Lung microvascular endothelial cell (primary cell): ENCODE results near the gene ABHD11. TPM values are rescaled to one million over a fixed set of nuclear protein-coding genes. Genes with fewer than 3 reads are reported as not detected.
"Not testable (repeated sequence)": the region's sequence is repeated elsewhere in the genome, so short reads cannot be mapped to it uniquely, and the experiment has no call there.

ENCODE experiments used
- DNase-seq, 2 donors: peaks; one replicate each; pipeline versions ENCODE4 v3.0.0 to v3.0.0-alpha.2; 2010; ENCODE audit warnings: low read depth in 2 of 2
- total RNA-seq: library from RNA; depleted of rRNA; stranded (reverse); fragments of >200 nt; gene quantifications from 2 replicates; pipeline ENCODE4 v1.2.1, GENCODE V29; 2014

ABHD11 gene
- total RNA-seq, 1 donor from 2014 or later: 5.2 TPM

GRCh38 chr7:73746378-73746777, 7.8 kb upstream of the ABHD11 start:
- DNase-seq: no peak

DNA sequence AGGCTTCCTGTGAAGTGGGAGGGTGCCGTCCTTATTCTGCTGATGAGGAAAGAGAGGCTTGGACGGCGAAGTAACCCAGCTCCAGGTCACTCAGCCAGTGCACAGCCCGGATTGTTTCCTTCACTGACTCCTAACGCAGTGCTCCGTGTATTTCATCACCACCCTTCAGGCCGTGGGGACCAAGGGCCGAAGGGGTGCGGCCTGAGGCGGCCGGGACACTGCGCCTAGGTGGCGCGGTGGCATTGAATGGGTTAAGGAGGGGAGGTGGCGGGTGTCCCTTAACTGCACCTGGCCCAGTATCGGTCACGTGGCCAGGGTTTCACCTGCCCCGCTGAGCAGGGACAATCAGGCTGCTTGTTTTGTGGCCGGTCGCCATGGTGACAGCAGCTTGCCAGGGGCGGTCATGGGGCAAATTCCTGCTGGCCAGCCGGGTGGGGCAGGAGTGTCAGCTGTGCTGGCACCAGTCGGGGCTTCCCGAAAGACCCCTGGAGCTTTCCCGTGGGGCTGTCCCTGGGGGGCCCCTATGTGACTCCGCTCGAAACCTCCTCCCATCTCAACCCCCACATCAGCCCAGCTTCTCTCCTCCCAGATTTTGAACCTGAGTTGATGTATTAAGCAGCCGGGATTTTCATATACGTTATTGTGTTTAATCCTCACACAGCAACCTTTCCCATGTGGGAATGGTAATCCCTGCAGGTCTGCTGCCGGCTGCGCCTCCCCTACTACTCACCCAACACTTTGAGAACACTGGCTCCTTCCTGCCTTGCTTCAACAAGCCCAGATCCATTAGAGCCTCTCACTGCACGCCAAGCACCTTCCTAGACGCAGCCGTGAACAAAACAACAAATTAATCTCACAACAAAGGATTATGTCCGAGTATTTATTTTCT, 4.4 kb upstream of the ABHD11 start:
- DNase-seq: peak; percentile 16 to 87

DNA sequence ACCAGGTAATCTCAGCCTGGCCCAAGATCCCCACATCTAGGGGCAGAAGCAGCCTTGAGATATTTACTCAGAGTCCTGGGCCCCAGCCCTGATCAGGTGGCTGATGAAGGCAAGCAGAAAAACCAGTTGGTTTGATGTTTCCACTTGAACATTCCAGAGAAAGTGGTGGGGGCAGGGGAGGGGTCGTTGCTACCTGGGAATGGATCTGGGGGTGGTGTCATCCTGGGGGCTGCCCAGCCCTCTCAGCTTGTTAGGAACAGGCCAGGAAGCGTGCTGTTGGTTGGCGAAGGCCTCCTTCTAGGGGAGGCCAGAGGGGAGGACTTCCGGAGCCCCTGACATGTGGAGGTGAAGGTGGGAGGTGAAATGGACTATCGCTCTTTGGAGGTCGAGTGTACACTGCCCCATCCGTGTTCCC, 3.7 kb upstream of the ABHD11 start:
- DNase-seq: no peak

GRCh38 chr7:73741600-73741999, 3.0 kb upstream of the ABHD11 start:
- no peak for DNase-seq

GRCh38 chr7:73740771-73741170, 2.2 kb upstream of the ABHD11 start:
- DNase-seq: no peak

DNA sequence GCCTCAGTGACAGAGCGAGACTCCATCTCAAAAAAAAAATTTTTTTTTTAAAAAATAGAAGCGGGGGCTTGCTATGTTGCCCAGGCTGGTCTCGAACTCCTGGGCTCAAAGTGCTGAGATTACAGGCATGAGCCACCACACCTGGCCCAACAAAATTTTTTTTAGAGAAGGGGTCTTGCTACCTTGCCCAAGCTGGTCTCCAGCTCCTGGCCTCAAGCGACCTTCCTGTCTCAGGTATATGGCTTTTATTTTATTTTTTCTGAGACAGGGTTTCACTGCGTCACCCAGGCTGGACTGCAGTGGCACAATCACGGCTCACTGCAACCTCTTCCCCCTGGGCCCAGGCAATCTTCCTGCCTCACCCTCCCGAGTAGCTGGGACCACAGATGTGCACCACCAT, 1.6 kb upstream of the ABHD11 start:
- DNase-seq: no peak

- DNase-seq: no peak
These were observed 775 bp upstream of the ABHD11 start for GRCh38 chr7:73739387-73739767.

GRCh38 chr7:73738220-73738611, 386 bp downstream of the ABHD11 start:
- DNase-seq: peak; percentile 41 to 48

DNA sequence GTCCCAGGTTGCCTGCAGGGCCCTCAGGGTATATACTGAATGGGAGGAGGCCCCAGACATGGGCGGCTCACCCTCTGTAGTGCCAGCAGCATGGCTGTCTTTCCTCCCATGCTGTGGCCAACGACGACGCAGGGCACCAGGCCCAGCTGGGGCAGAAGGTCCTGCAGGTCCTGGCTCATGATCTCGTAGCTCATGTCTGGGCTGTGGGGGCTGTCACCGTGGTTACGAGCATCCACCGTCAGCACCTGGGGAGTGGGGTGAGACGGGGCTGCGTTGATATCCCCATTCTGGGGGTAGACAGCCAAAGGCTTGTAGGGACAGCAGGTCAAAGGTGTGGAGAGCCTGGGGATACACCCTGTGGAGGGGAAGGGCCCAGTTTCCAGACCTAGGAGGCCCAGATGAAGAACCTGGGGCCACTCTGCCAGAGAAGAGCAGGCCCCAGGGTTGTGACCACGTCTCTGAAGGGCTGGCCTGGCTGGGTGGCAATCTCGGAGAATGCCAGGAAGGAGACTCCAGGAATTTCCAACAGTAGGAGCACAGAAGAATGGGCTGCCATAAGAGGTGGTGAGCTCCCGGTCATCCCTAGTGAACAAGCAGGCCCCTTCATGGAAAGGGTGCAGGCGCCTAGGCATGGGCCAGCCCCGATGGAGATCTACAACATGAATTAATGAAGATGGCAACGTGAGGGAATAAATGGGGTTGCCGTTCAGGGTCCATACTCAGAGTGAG, 947 bp downstream of the ABHD11 start:
- no peak for DNase-seq

DNA sequence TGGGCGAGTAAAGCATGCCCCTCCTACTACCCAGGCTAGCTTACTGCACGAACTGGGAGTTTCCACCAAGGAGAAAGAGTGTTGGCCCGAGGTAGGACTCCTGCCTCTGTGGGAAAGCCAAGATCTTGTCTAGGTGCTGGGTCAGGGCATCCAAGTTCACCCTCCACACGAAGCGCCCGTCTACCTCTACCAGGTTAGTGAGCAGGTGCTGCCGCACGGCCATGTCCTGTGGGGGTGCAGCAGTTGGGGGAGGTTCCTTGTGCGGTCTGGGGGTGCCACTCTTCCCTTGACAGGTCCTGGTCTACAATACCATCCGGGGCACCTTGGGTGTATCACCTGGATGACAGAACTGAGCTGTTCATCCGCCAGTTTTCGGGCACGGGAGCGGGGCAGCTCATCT, 1.7 kb downstream of the ABHD11 start:
- DNase-seq: no peak

GRCh38 chr7:73735528-73735905, 3.1 kb downstream of the ABHD11 start:
- no peak for DNase-seq

- DNase-seq: peak; percentile 77 to 79
These were observed 3.7 kb downstream of the ABHD11 start for GRCh38 chr7:73734619-73735527.

DNA sequence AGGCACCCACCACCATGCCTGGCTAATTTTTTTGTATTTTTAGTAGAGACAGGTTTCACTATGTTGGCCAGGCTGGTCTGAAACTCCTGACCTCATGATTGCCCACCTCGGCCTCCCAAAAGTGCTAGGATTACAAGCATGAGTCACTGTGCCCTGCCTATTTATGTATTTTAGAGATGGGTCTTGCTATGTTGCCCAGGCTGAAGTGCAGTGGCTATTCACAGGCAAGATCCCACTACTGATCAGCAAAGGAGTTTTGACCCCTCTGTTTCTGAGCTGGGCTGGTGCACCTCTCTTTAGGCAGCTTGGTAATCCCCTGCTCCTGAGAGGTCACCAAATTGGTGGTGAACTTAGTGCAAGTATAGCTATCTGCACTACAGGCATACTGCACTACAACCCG, 6.2 kb downstream of the ABHD11 start:
- DNase-seq: no peak

DNA sequence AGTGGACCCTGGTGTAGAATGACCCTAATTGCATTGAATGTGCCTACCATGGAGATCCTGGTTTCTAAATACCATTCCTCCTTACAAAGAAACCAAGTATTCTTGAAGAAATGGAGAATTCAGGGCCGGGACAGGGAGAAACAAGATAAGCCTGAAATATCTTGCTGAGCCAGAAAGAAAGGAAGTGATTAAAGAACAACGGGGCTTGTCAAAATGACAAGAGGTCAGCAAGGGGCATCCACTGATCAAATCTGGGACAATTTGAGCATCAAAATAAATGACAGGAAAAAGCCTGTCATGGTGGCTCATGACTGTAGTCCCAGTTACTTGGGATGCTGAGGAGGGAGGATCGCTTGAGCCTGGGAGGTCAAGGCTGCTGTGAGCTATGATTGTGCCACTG, 8.1 kb downstream of the ABHD11 start:
- no peak for DNase-seq

DNA sequence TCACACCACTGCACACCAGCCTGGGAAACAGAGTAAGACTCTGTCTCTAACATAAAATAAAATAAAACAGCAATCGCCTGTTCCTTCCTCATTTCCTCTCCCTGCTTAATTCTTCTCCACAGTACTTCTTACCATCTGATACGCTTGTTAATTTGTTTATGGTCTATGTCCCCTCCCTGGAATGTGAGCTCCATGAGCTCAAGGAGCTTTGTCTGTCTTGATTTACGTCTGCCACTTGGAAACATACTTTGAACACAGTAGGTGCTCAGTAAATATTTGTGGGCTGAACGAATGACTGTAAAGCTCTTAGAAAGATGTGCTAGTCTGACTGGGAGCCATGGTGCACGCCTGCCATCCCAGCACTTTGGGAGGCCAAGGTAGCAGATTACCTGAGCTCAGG, 10.1 kb downstream of the ABHD11 start:
- no peak for DNase-seq

GRCh38 chr7:73727952-73728351, 10.7 kb downstream of the ABHD11 start:
- no peak for DNase-seq

- no peak for DNase-seq
These were observed 12.5 kb downstream of the ABHD11 start for GRCh38 chr7:73726083-73726466.

- no peak for DNase-seq
These were observed 14.8 kb downstream of the ABHD11 start for GRCh38 chr7:73723813-73724212.

DNA sequence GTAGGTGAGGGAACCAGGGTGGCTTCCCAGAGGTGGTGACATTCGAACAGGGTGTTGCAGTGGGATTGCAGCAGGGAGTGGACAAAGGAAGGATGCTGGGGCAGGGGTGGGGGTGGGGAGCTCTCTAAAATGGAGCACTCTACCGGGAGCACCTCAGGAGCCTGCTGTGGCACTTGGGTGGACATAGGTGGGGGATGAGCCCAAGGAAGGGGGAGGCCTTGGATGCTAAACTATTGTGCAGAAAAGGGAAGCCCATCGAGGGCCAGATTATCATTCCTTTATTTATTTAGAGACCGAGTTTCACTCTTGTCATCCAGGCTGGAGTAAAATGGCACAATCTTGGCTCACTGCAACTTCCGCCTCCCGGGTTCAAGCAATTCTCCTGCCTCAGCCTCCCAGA, 15.8 kb downstream of the ABHD11 start:
- DNase-seq: no peak

DNA sequence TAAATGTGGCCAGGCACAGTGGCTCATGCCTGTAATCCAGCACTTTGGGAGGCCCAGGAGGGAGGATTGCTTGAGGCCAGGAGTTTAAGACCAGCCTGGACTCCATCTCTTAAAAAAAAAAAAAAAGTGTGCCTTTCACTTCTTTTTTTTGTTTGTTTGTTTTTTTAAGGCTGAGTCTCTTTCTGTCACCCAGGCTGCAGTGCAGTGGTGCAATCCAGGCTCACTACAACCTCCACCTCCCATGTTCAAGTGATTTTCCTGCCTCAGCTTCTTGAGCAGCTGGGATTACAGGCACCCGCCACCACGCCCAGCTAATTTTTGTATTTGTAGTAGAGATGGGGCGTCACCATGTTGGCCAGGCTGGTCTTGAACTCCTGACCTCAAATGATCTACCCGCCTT, 16.4 kb downstream of the ABHD11 start:
- DNase-seq: not testable (repeated sequence)

DNA sequence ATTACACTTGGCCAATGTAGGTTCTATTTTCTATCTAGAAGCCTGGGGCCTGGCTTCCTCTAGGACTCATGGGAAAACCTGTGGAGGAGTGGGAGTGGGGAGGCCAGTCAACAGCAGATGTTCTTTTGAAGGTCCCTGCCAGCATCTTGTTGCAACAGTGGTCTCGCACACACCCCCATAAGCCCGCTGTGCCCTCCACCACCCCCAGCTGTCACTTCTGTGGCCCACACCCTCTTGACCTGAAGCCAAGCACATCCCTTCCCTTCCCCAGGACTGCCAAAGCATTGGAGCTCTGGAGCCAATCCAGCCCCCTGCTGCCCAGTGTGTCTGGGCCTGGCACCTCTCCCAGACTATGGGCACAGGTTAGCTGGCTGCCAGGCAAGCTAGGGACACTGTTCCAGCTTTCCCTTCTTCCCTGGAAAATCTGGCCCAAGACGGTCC, 17.2 kb downstream of the ABHD11 start:
- DNase-seq: no peak

- DNase-seq: not testable (repeated sequence)
These were observed 18.2 kb downstream of the ABHD11 start for GRCh38 chr7:73720443-73720842.
